ENCODE measurements around the gene GNAO1.
A peak's percentile ranks its signal among the peaks of the same experiment; 100 is the strongest.

The GNAO1 gene

GRCh38 chr16:56191156-56191815 lies at the start of gene GNAO1:
GNAO1 (plus strand) TSS chr16:56191489; CDS start chr16:56192236, 747 bp downstream.
- H3K27ac Mint-ChIP-seq: no peak within 1 kb of the TSS
- no peaks in the 10 kb centered on the region for H3K9me3 Mint-ChIP-seq (ENCODE audit: low read depth)
- H3K4me3 Mint-ChIP-seq: peak within 1 kb of the TSS; percentile 78
- peaks cover 36% of the 10 kb centered on the region for H3K27me3 Mint-ChIP-seq
- H3K36me3 Mint-ChIP-seq: no peaks in the 10 kb centered on the region
- peaks cover 34% of the 10 kb centered on the region for H3K4me1 Mint-ChIP-seq (ENCODE audit: low read depth)

GRCh38 chr16:56143666-56144065 lies 47.6 kb upstream of the GNAO1 start:
- Mint-ChIP-seq H3K4me1 (ENCODE audit: low read depth) (no peaks in the 10 kb centered on the region), H3K27ac (no peak overlapping the region), H3K4me3 (no peak overlapping the region), H3K36me3 (no peaks in the 10 kb centered on the region), H3K9me3 (ENCODE audit: low read depth) (no peaks in the 10 kb centered on the region), H3K27me3 (peaks cover 9% of the 10 kb centered on the region)

- no peaks in the 10 kb centered on the region for H3K4me1 Mint-ChIP-seq (ENCODE audit: low read depth)
- H3K27me3 Mint-ChIP-seq: peaks cover 10% of the 10 kb centered on the region
- H3K4me3 Mint-ChIP-seq: no peak overlapping the region
- no peak overlapping the region for H3K27ac Mint-ChIP-seq
- no peaks in the 10 kb centered on the region for H3K36me3 Mint-ChIP-seq
- H3K9me3 Mint-ChIP-seq (ENCODE audit: low read depth): no peaks in the 10 kb centered on the region
These were observed 45.9 kb upstream of the GNAO1 start for GRCh38 chr16:56145369-56145768.

GRCh38 chr16:56151621-56152020 lies 39.7 kb upstream of the GNAO1 start:
- peaks cover 17% of the 10 kb centered on the region for H3K27me3 Mint-ChIP-seq
- H3K36me3 Mint-ChIP-seq: no peaks in the 10 kb centered on the region
- no peaks in the 10 kb centered on the region for H3K4me1 Mint-ChIP-seq (ENCODE audit: low read depth)
- no peak overlapping the region for H3K27ac Mint-ChIP-seq
- H3K9me3 Mint-ChIP-seq (ENCODE audit: low read depth): no peaks in the 10 kb centered on the region
- no peak overlapping the region for H3K4me3 Mint-ChIP-seq

GRCh38 chr16:56161658-56162057 lies 29.6 kb upstream of the GNAO1 start:
- H3K9me3 Mint-ChIP-seq (ENCODE audit: low read depth): no peaks in the 10 kb centered on the region
- no peaks in the 10 kb centered on the region for H3K36me3 Mint-ChIP-seq
- no peaks in the 10 kb centered on the region for H3K4me1 Mint-ChIP-seq (ENCODE audit: low read depth)
- no peak overlapping the region for H3K4me3 Mint-ChIP-seq
- H3K27me3 Mint-ChIP-seq: no peaks in the 10 kb centered on the region
- H3K27ac Mint-ChIP-seq: no peak overlapping the region

- H3K36me3 Mint-ChIP-seq: no peaks in the 10 kb centered on the region
- H3K27me3 Mint-ChIP-seq: peaks cover 3% of the 10 kb centered on the region
- no peaks in the 10 kb centered on the region for H3K9me3 Mint-ChIP-seq (ENCODE audit: low read depth)
- H3K27ac Mint-ChIP-seq: no peak overlapping the region
- H3K4me3 Mint-ChIP-seq: no peak overlapping the region
- no peaks in the 10 kb centered on the region for H3K4me1 Mint-ChIP-seq (ENCODE audit: low read depth)
These were observed 28.2 kb upstream of the GNAO1 start for GRCh38 chr16:56163089-56163488.

GRCh38 chr16:56163938-56164337 lies 27.4 kb upstream of the GNAO1 start:
- no peak overlapping the region for H3K27ac Mint-ChIP-seq

GRCh38 chr16:56164636-56165035 lies 26.7 kb upstream of the GNAO1 start:
- Mint-ChIP-seq H3K9me3 (ENCODE audit: low read depth) (no peaks in the 10 kb centered on the region), H3K36me3 (no peaks in the 10 kb centered on the region), H3K4me3 (no peak overlapping the region), H3K27ac (no peak overlapping the region), H3K4me1 (ENCODE audit: low read depth) (no peaks in the 10 kb centered on the region), H3K27me3 (peaks cover 5% of the 10 kb centered on the region)

More at GRCh38 chr16:56163938-56164337, 27.4 kb upstream of the GNAO1 start:
- Mint-ChIP-seq H3K27me3 (peaks cover 5% of the 10 kb centered on the region), H3K4me3 (no peak overlapping the region), H3K36me3 (no peaks in the 10 kb centered on the region), H3K9me3 (ENCODE audit: low read depth) (no peaks in the 10 kb centered on the region), H3K4me1 (ENCODE audit: low read depth) (no peaks in the 10 kb centered on the region)

- Mint-ChIP-seq H3K36me3 (no peaks in the 10 kb centered on the region), H3K27ac (no peak overlapping the region), H3K4me1 (ENCODE audit: low read depth) (no peaks in the 10 kb centered on the region), H3K4me3 (no peak overlapping the region), H3K27me3 (peaks cover 10% of the 10 kb centered on the region), H3K9me3 (ENCODE audit: low read depth) (peaks cover 13% of the 10 kb centered on the region)
These were observed 16.9 kb upstream of the GNAO1 start for GRCh38 chr16:56174411-56174810.

GRCh38 chr16:56181401-56181800 lies 9.9 kb upstream of the GNAO1 start:
- Mint-ChIP-seq H3K27ac (no peak overlapping the region), H3K36me3 (peaks cover 11% of the 10 kb centered on the region), H3K9me3 (ENCODE audit: low read depth) (peaks cover 17% of the 10 kb centered on the region), H3K4me1 (ENCODE audit: low read depth) (no peaks in the 10 kb centered on the region), H3K27me3 (peaks cover 32% of the 10 kb centered on the region), H3K4me3 (no peak overlapping the region)

GRCh38 chr16:56183266-56183665 lies 8.0 kb upstream of the GNAO1 start:
- Mint-ChIP-seq H3K9me3 (ENCODE audit: low read depth) (peaks cover 17% of the 10 kb centered on the region), H3K27ac (no peak overlapping the region)

GRCh38 chr16:56190048-56190676 lies 1.1 kb upstream of the GNAO1 start:
- Mint-ChIP-seq H3K36me3 (no peaks in the 10 kb centered on the region), H3K4me3 (peak overlapping the region; percentile 78), H3K27ac (no peak overlapping the region), H3K27me3 (peaks cover 35% of the 10 kb centered on the region), H3K9me3 (ENCODE audit: low read depth) (no peaks in the 10 kb centered on the region), H3K4me1 (ENCODE audit: low read depth) (peaks cover 34% of the 10 kb centered on the region)

More at GRCh38 chr16:56183266-56183665, 8.0 kb upstream of the GNAO1 start:
- Mint-ChIP-seq H3K4me3 (no peak overlapping the region), H3K36me3 (peaks cover 11% of the 10 kb centered on the region), H3K4me1 (ENCODE audit: low read depth) (no peaks in the 10 kb centered on the region), H3K27me3 (peaks cover 32% of the 10 kb centered on the region)

GRCh38 chr16:56190677-56191155 lies 573 bp upstream of the GNAO1 start:
- H3K27me3 Mint-ChIP-seq: peaks cover 35% of the 10 kb centered on the region
- no peaks in the 10 kb centered on the region for H3K9me3 Mint-ChIP-seq (ENCODE audit: low read depth)
- no peak overlapping the region for H3K27ac Mint-ChIP-seq
- H3K4me3 Mint-ChIP-seq: peak overlapping the region; percentile 78
- no peaks in the 10 kb centered on the region for H3K36me3 Mint-ChIP-seq
- peaks cover 34% of the 10 kb centered on the region for H3K4me1 Mint-ChIP-seq (ENCODE audit: low read depth)

- Mint-ChIP-seq H3K27me3 (peaks cover 34% of the 10 kb centered on the region), H3K36me3 (no peaks in the 10 kb centered on the region), H3K4me3 (peak overlapping the region; percentile 72), H3K9me3 (ENCODE audit: low read depth) (no peaks in the 10 kb centered on the region), H3K4me1 (ENCODE audit: low read depth) (peaks cover 35% of the 10 kb centered on the region), H3K27ac (no peak overlapping the region)
These were observed 746 bp downstream of the GNAO1 start for GRCh38 chr16:56191835-56192634.

GRCh38 chr16:56192635-56192945 lies 1.3 kb downstream of the GNAO1 start:
- no peak overlapping the region for H3K27ac Mint-ChIP-seq
- no peaks in the 10 kb centered on the region for H3K9me3 Mint-ChIP-seq (ENCODE audit: low read depth)
- H3K36me3 Mint-ChIP-seq: no peaks in the 10 kb centered on the region
- peak overlapping the region; percentile 72 for H3K4me3 Mint-ChIP-seq
- peaks cover 40% of the 10 kb centered on the region for H3K4me1 Mint-ChIP-seq (ENCODE audit: low read depth)
- H3K27me3 Mint-ChIP-seq: peaks cover 36% of the 10 kb centered on the region
